SK-N-SH treated with all-trans-retinoic acid at 6 μM for 48 hours (cell line): ENCODE data around the gene EFNA3.

Experiments
- ARNTL ChIP-seq: fragments of 450-650 bp; formaldehyde crosslinking; IDR thresholded peaks from 2 replicates; pipeline ENCODE4 v1.5.0; 2020; ENCODE audit warnings: low read depth, mild to moderate bottlenecking, moderate library complexity, borderline replicate concordance
- CREB5 ChIP-seq: fragments of 250-450 bp; sonication (Bioruptor Pico); IDR thresholded peaks from 2 replicates; pipeline ENCODE4 v1.5.1; 2020; ENCODE audit warnings: low read depth, mild to moderate bottlenecking, moderate library complexity
- OSR1 ChIP-seq: fragments of 250-450 bp; sonication (Bioruptor Pico); IDR thresholded peaks from 2 replicates; pipeline ENCODE4 v1.8.0; 2022; ENCODE audit warnings: moderate library complexity, mild to moderate bottlenecking, inconsistent platforms
- PATZ1 ChIP-seq: fragments of 250-450 bp; sonication (Bioruptor Pico); IDR thresholded peaks from 2 replicates; pipeline ENCODE4 v1.8.0; 2020; ENCODE audit warnings: mild to moderate bottlenecking, moderate library complexity, borderline replicate concordance
- TCF4 ChIP-seq: fragments of 250-450 bp; sonication (Bioruptor Pico); IDR thresholded peaks from 2 replicates; pipeline ENCODE4 v1.8.0; 2021; ENCODE audit warnings: mild to moderate bottlenecking, moderate library complexity, borderline replicate concordance
- TSHZ2 ChIP-seq: fragments of 250-450 bp; sonication (Bioruptor Pico); IDR thresholded peaks from 2 replicates; pipeline ENCODE4 v1.5.0; 2020; ENCODE audit warnings: mild to moderate bottlenecking, moderate library complexity
- ZC3H10 ChIP-seq: fragments of 250-450 bp; sonication (Bioruptor Pico); IDR thresholded peaks from 2 replicates; pipeline ENCODE4 v1.5.1; 2021; ENCODE audit warnings: mild to moderate bottlenecking, moderate library complexity
- ZFP3 ChIP-seq: fragments of 250-450 bp; sonication (Bioruptor Pico); IDR thresholded peaks from 2 replicates; pipeline ENCODE4 v1.5.0; 2020; ENCODE audit warnings: mild to moderate bottlenecking, moderate library complexity
- ZFP30 ChIP-seq: fragments of 450-650 bp; formaldehyde crosslinking; IDR thresholded peaks from 2 replicates; pipeline ENCODE4 v1.5.0; 2022; ENCODE audit warnings: mild to moderate bottlenecking, moderate library complexity
- ZNF565 ChIP-seq: fragments of 450-650 bp; formaldehyde crosslinking; conservative IDR thresholded peaks from 2 replicates; pipeline ENCODE4 v1.5.0; 2020; ENCODE audit warnings: low read depth, mild to moderate bottlenecking, moderate library complexity
- ZNF70 ChIP-seq: fragments of 450-650 bp; formaldehyde crosslinking; IDR thresholded peaks from 2 replicates; pipeline ENCODE4 v1.5.0; 2020; ENCODE audit warnings: mild to moderate bottlenecking, moderate library complexity
- ZNF8 ChIP-seq: fragments of 450-650 bp; formaldehyde crosslinking; IDR thresholded peaks from 2 replicates; pipeline ENCODE4 v1.5.0; 2020; ENCODE audit warnings: mild to moderate bottlenecking, moderate library complexity

GRCh38 chr1:155080312-155081228 is 1.9 kb downstream of the EFNA3 start:
- TF ChIP-seq PATZ1 (CRISPR knock-in tag) = no peak
- TF ChIP-seq OSR1 = no peak
- no peak for TF ChIP-seq ZNF565 (CRISPR knock-in tag)
- TF ChIP-seq ZFP30 (CRISPR knock-in tag) = no peak
- no peak for TF ChIP-seq ZNF8
- no peak for TF ChIP-seq ZFP3 (CRISPR knock-in tag)
- no peak for TF ChIP-seq ZC3H10 (CRISPR knock-in tag)
- TF ChIP-seq TCF4 (CRISPR knock-in tag) = no peak
- no peak for TF ChIP-seq TSHZ2 (CRISPR knock-in tag)
- no peak for TF ChIP-seq CREB5
- no peak for TF ChIP-seq ZNF70
- TF ChIP-seq ARNTL = peak; percentile 70; the same call in 1 of the 2 replicates
